ENCODE results near the gene BTN1A1.

Gene BTN1A1

GRCh38 chr6:26532699-26533531 lies 32.8 kb downstream of the BTN1A1 start:
- no peaks in the 10 kb centered on the region for H3K9me3 ChIP-seq
- H3K27ac ChIP-seq: no peak overlapping the region
- H3K4me1 ChIP-seq (ENCODE audit: control insufficient read depth in 1 of 2, insufficient read depth in 1 of 2, low read depth in 1 of 2, low read length in 1 of 2): peaks cover 21 to 23% of the 10 kb centered on the region in 2 experiments
- peaks cover 8% of the 10 kb centered on the region for H3K27me3 ChIP-seq
- TF ChIP-seq, protein P1, sequence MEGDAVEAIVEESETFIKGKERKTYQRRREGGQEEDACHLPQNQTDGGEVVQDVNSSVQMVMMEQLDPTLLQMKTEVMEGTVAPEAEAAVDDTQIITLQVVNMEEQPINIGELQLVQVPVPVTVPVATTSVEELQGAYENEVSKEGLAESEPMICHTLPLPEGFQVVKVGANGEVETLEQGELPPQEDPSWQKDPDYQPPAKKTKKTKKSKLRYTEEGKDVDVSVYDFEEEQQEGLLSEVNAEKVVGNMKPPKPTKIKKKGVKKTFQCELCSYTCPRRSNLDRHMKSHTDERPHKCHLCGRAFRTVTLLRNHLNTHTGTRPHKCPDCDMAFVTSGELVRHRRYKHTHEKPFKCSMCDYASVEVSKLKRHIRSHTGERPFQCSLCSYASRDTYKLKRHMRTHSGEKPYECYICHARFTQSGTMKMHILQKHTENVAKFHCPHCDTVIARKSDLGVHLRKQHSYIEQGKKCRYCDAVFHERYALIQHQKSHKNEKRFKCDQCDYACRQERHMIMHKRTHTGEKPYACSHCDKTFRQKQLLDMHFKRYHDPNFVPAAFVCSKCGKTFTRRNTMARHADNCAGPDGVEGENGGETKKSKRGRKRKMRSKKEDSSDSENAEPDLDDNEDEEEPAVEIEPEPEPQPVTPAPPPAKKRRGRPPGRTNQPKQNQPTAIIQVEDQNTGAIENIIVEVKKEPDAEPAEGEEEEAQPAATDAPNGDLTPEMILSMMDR (IDR thresholded peaks at IDR 0.05): no peak
- H3K36me3 ChIP-seq: no peaks in the 10 kb centered on the region
- H3K4me3 ChIP-seq (ENCODE audit: low read depth in 1 of 2, low read length in 1 of 2): peak overlapping the region; percentile 34 to 37

DNA sequence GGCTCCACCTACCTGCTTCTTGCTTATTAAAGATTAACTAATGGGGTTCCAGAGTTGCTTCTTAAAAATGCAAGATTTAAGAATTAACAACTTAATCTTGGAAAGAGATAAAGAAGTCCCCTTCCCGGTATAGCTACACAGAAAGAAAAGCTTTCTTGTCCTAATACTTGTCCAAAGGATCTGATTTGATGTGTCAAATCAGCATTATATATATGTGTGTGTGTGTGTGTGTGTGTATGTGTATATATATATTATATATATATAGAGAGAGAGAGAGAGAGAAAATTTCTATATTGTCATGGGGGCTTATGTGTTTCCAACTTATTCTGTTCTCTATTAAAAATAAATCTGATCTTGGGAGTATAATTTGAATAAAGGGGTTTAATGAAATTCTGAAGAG lies 33.4 kb downstream of the BTN1A1 start:
- H3K9me3 ChIP-seq: no peaks in the 10 kb centered on the region
- H3K36me3 ChIP-seq: no peaks in the 10 kb centered on the region
- H3K27me3 ChIP-seq: peaks cover 8% of the 10 kb centered on the region
- no peak overlapping the region for H3K4me3 ChIP-seq (ENCODE audit: low read depth in 1 of 2, low read length in 1 of 2)
- peaks cover 26% of the 10 kb centered on the region in 2 experiments for H3K4me1 ChIP-seq (ENCODE audit: control insufficient read depth in 1 of 2, insufficient read depth in 1 of 2, low read depth in 1 of 2, low read length in 1 of 2)
- no peak overlapping the region for H3K27ac ChIP-seq
- TF ChIP-seq, protein P1 (IDR thresholded peaks at IDR 0.05): no peak

DNA sequence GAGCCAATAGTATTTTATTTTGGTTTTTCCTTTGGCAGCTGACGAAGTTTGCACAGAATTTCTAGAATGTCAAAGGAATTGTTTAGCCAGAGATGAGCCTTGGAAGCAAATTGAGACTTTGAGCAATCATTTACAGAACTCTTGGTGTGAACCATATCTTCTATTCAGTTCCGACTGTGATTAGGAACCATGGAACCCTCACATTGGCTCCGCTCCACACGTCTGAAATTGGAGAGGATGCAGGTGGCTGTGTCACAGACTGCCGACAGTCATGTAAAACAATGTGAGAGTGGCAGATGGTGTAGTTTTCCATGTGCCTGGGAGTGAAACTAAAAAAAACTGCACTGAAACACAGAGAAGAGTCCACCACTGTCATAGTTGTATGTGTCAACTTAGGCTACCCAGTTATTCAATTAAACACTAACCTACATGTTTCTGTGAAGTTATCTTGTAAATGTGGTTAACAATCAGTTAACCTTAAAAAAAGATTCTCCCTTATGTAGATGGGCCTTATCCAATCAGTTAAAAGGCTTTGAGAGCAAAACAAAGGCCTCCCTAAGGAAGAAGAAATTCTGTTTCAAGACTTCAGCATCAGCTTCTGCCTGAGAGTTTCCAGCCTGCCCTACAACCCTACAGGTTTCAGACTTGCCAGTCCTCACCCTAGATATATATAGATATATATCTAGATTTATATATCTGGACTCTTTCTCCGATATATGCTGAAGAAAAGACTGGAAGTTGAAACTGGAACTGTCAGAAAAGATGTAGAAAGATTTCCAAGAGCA lies 34.8 kb downstream of the BTN1A1 start:
- H3K27me3 ChIP-seq: peaks cover 8% of the 10 kb centered on the region

GRCh38 chr6:26536571-26537159 lies 36.6 kb downstream of the BTN1A1 start:
- Histone ChIP-seq H3K27ac (peak overlapping the region; percentile 87), H3K4me1 (ENCODE audit: control insufficient read depth in 1 of 2, insufficient read depth in 1 of 2, low read depth in 1 of 2, low read length in 1 of 2) (peaks cover 32 to 33% of the 10 kb centered on the region in 2 experiments), H3K4me3 (ENCODE audit: low read depth in 1 of 2, low read length in 1 of 2) (peak overlapping the region; percentile 69 to 93), H3K9me3 (no peaks in the 10 kb centered on the region), H3K27me3 (peaks cover 8% of the 10 kb centered on the region), H3K36me3 (no peaks in the 10 kb centered on the region)
- TF ChIP-seq, protein P1 (IDR thresholded peaks at IDR 0.05): no peak

More for the DNA sequence above, 34.8 kb downstream of the BTN1A1 start:
- TF ChIP-seq, protein P1 (IDR thresholded peaks at IDR 0.05): no peak
- Histone ChIP-seq H3K27ac (no peak overlapping the region), H3K9me3 (no peaks in the 10 kb centered on the region), H3K36me3 (no peaks in the 10 kb centered on the region), H3K4me3 (ENCODE audit: low read depth in 1 of 2, low read length in 1 of 2) (no peak overlapping the region), H3K4me1 (ENCODE audit: control insufficient read depth in 1 of 2, insufficient read depth in 1 of 2, low read depth in 1 of 2, low read length in 1 of 2) (peaks cover 32 to 33% of the 10 kb centered on the region in 2 experiments)

GRCh38 chr6:26537160-26537845 lies 37.2 kb downstream of the BTN1A1 start:
- H3K9me3 ChIP-seq: no peaks in the 10 kb centered on the region
- H3K4me3 ChIP-seq (ENCODE audit: low read depth in 1 of 2, low read length in 1 of 2): peak overlapping the region; percentile 69 to 93
- peaks cover 8% of the 10 kb centered on the region for H3K27me3 ChIP-seq
- peak overlapping the region; percentile 87 for H3K27ac ChIP-seq
- TF ChIP-seq, protein P1 (IDR thresholded peaks at IDR 0.05): no peak
- H3K36me3 ChIP-seq: no peaks in the 10 kb centered on the region
- H3K4me1 ChIP-seq (ENCODE audit: control insufficient read depth in 1 of 2, insufficient read depth in 1 of 2, low read depth in 1 of 2, low read length in 1 of 2): peaks cover 30 to 33% of the 10 kb centered on the region in 2 experiments

Measured in neutrophil (primary cell).